Chondrocyte (in vitro differentiated cells): ENCODE results near the gene ARSB. TPM values are rescaled to one million over a fixed set of nuclear protein-coding genes. Genes with fewer than 3 reads are reported as not detected.

ENCODE experiments used
- DNase-seq: peaks from one replicate; pipeline ENCODE4 v3.0.0; 2021; ENCODE audit warnings: mixed read lengths, low spot score
- H3K27ac Mint-ChIP-seq: one replicate; pipeline ENCODE4 v1.8.0; 2021; ENCODE audit warnings: mild to moderate bottlenecking, moderate library complexity, mixed read lengths; ENCODE audit not compliant: unreplicated experiment
- H3K27me3 Mint-ChIP-seq: 2 replicates; pipeline ENCODE4 v1.8.0; 2021; ENCODE audit warnings: low read depth, mixed read lengths
- H3K36me3 Mint-ChIP-seq: 2 replicates; pipeline ENCODE4 v1.8.0; 2021; ENCODE audit warnings: low read depth, mixed read lengths
- H3K4me1 Mint-ChIP-seq: 2 replicates; pipeline ENCODE4 v1.8.0; 2021; ENCODE audit warnings: low read depth, mild to moderate bottlenecking, mixed read lengths
- H3K4me3 Mint-ChIP-seq: one replicate; pipeline ENCODE4 v1.8.0; 2021; ENCODE audit warnings: mild to moderate bottlenecking, moderate library complexity, mixed read lengths; ENCODE audit not compliant: unreplicated experiment
- H3K9me3 Mint-ChIP-seq: 2 replicates; pipeline ENCODE4 v1.8.0; 2021; ENCODE audit warnings: low read depth, mixed read lengths
- total RNA-seq: library from RNA; stranded (reverse); gene quantifications from 3 replicates; pipeline ENCODE4 v1.2.1, GENCODE V29; 2021
- TF ChIP-seq, protein P1 (sequence below): fragments of 200-600 bp; sonication (generic); IDR thresholded peaks from 2 replicates; pipeline ENCODE4 v1.5.0; 2021; ENCODE audit warnings: antibody characterized with exemption, mild to moderate bottlenecking, moderate library complexity

The ARSB gene
- total RNA-seq, 1 donor from 2014 or later, result 45.1 TPM

DNA sequence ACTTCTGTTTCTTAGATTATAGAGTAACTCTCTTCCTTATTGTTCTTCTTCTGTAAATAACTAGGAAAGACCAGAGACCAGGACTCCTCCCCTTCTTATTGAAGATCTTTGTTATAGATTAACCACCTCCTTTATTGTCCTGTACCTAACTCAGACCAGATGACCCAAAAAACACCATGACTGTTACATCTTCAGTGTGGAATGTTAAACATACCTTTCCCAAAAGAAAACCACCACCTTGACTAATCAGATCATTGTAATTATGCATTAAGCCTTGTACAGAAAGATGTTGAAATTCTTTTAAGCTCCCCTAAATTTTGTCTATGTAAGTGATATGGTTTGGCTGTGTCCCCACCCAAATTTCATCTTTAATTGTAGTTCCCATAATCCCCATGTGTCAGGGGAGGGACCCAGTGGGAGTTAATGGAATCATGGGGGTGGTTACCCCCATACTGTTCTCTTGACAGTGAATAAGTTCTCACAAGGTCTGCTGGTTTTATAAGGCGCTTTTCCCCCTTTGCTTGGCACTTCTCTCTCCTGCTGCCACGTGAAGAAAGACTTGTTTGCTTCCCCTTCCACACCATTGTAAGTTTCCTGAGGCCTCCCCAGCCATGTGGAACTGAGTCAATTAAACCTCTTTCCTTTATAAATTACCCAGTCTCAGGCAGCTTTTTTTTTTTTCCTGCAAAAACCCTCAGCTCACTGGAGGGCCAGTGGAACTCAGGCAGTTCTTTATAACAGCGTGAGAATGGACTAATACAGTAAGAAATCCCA lies 26.3 kb downstream of the ARSB start:
- H3K36me3 Mint-ChIP-seq, result peaks cover 11% of the 10 kb centered on the region
- TF ChIP-seq, protein P1, sequence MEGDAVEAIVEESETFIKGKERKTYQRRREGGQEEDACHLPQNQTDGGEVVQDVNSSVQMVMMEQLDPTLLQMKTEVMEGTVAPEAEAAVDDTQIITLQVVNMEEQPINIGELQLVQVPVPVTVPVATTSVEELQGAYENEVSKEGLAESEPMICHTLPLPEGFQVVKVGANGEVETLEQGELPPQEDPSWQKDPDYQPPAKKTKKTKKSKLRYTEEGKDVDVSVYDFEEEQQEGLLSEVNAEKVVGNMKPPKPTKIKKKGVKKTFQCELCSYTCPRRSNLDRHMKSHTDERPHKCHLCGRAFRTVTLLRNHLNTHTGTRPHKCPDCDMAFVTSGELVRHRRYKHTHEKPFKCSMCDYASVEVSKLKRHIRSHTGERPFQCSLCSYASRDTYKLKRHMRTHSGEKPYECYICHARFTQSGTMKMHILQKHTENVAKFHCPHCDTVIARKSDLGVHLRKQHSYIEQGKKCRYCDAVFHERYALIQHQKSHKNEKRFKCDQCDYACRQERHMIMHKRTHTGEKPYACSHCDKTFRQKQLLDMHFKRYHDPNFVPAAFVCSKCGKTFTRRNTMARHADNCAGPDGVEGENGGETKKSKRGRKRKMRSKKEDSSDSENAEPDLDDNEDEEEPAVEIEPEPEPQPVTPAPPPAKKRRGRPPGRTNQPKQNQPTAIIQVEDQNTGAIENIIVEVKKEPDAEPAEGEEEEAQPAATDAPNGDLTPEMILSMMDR, result no peak
- no peak overlapping the region for H3K27ac Mint-ChIP-seq
- no peaks in the 10 kb centered on the region for H3K27me3 Mint-ChIP-seq
- no peak overlapping the region for H3K4me3 Mint-ChIP-seq
- no peaks in the 10 kb centered on the region for H3K9me3 Mint-ChIP-seq
- no peak for DNase-seq
- H3K4me1 Mint-ChIP-seq, result no peaks in the 10 kb centered on the region

DNA sequence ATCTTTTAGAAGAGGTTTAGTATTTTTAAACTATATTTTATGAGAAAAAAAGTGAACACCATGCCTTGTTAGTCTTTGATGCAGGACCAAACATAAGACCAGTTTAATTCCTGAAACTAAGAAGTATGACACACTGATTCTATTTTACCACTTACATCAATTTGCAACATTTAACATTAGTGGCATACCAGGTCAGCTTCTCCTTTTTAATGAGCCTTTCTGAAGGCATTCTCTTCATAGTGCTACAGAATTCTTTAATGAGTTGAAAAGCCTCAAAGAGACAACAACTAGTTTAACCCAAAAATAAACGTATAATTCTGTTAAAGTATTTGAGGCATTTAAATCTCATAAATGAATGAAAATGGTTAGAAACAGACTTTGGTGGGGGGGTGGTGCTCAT lies 28.2 kb downstream of the ARSB start:
- H3K27me3 Mint-ChIP-seq, result no peaks in the 10 kb centered on the region
- no peak overlapping the region for H3K4me3 Mint-ChIP-seq
- H3K9me3 Mint-ChIP-seq, result no peaks in the 10 kb centered on the region

DNA sequence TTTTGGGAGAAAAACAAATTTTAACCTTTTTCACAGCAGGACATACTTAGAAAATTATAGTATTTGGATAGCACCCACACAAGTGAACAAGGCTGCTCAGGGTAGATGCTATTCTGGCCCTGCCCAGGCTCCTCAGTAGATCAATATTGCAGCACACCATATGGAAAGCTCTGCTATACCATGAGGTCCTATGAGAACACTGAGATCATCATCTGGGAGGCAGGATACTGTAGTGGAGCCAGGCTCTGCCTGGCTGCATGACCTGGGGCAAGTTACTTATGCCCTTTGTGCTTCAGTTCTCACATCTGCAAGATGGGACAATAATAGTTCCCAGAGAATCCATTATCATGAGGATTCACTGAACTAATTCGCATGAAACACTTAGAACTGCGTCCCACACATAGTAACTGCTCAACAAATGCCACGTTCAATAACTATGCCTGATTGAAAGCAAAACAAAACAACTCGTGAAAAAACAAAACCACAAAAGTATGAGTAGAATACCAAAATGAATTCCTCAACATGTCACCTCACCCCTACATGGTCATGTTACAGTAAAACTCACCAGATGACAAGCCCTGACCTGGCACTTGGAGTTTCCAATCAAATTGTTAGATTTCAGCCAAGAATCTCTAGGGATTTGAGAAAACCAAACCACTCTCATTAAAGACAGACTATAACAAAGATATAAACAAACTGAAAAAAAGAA lies 31.9 kb downstream of the ARSB start:
- Mint-ChIP-seq H3K9me3 (no peaks in the 10 kb centered on the region), H3K36me3 (peaks cover 7% of the 10 kb centered on the region), H3K27me3 (no peaks in the 10 kb centered on the region), H3K4me1 (peaks cover 18% of the 10 kb centered on the region), H3K4me3 (no peak overlapping the region), H3K27ac (no peak overlapping the region)
- DNase-seq, result no peak
- TF ChIP-seq, protein P1, result no peak

More for the DNA sequence above, 28.2 kb downstream of the ARSB start:
- peaks cover 11% of the 10 kb centered on the region for H3K4me1 Mint-ChIP-seq
- no peak overlapping the region for H3K27ac Mint-ChIP-seq
- TF ChIP-seq, protein P1, result no peak
- H3K36me3 Mint-ChIP-seq, result peaks cover 9% of the 10 kb centered on the region
- DNase-seq, result no peak

DNA sequence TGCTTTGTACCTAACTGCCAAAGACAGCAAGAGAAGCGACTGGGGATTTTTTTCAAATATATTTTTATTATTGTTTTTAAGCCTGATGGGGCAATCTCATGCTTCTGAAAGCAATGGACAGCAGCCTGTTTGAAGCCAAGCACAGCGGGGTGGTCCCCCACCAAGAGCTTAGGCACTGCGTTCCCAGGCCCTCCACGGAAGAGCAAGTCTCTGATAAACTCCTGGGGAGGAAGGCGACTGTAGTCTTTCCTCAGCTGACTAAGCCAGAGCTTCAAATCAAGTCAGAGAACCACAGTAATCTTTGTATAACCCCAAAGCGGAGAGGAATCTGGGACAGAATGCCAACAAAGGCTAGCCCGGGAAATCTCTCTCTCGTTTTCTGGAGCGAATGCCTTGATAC lies 54.4 kb downstream of the ARSB start:
- peak overlapping the region; percentile 77 for H3K27ac Mint-ChIP-seq
- TF ChIP-seq, protein P1, result no peak
- no peaks in the 10 kb centered on the region for H3K27me3 Mint-ChIP-seq
- peaks cover 45% of the 10 kb centered on the region for H3K4me1 Mint-ChIP-seq
- DNase-seq, result no peak
- peaks cover 4% of the 10 kb centered on the region for H3K36me3 Mint-ChIP-seq
- no peak overlapping the region for H3K4me3 Mint-ChIP-seq
- peaks cover 2% of the 10 kb centered on the region for H3K9me3 Mint-ChIP-seq

DNA sequence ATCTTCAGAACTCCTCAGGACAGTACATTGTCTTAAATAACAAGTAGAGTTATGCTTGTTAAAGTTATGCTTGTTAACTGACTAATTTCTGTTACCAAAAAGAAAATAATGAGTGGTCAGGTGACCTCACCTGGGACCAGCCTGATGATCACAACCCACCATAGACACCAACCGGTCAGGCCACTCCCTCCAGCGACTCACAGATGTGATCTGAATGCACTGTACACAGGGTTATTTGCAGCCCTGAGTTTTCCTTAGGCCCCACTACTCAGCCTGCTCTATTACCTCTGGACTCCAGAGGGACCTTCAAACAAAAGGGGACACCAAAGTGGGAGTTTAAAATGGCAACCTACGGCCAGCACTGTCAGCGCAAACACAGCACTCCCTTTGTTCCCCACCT lies 55.3 kb downstream of the ARSB start:
- Mint-ChIP-seq H3K4me3 (no peak overlapping the region), H3K4me1 (peaks cover 47% of the 10 kb centered on the region)

More for the DNA sequence above, 55.3 kb downstream of the ARSB start:
- DNase-seq, result no peak
- Mint-ChIP-seq H3K27me3 (no peaks in the 10 kb centered on the region), H3K27ac (peak overlapping the region; percentile 68), H3K9me3 (peaks cover 2% of the 10 kb centered on the region), H3K36me3 (peaks cover 4% of the 10 kb centered on the region)
- TF ChIP-seq, protein P1, result no peak
